Measurements from ENCODE around the gene PBX4. TPM values are rescaled to one million over a fixed set of nuclear protein-coding genes. Genes with fewer than 3 reads are reported as not detected.

PBX4 gene
- polyA plus RNA-seq, 3 donors = 1.8 to 3.1 (median 2.9) TPM

- no peak for DNase-seq (ENCODE audit: low read depth in 3 of 3, low spot score in 2 of 3)
Observed at GRCh38 chr19:19592690-19593089, 25.8 kb downstream of the PBX4 start.

DNA sequence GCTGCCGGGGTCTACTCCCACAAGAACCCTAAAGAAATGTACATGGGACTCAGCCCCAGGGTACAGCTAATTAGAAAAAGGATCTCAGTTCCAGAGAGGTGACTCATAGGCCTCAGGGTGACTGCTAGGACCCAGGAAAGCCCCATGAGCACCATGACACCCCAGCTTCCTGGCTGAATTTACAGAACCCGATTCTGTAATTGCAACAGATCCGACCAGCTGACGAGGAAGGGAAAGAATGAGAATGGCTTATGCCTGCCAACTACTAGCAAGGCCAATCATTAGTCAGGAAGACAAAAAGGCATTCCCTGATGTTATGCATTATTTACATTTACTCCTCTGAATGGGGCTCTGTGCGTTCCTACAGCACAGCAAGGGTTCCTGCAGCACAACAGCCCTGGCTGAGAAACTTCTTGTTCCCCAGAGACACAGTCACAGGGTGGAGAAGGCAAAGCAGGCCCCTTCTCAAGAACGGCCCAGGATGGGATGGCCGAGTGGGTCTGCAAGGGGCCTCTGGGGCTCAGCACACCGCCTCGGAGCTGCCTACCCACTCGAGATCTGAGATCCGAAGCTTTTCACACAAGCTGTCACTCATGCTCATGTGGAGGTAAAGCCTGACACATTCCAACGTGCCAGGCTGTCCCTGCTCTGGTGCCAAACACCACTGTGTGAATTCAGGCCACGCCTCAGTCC lies 27.2 kb downstream of the PBX4 start:
- DNase-seq (ENCODE audit: low read depth in 3 of 3, low spot score in 2 of 3) = no peak

- DNase-seq (ENCODE audit: low read depth in 3 of 3, low spot score in 2 of 3) = no peak
Observed at GRCh38 chr19:19588546-19588945, 29.9 kb downstream of the PBX4 start.

GRCh38 chr19:19587771-19588170 lies 30.7 kb downstream of the PBX4 start:
- DNase-seq (ENCODE audit: low read depth in 3 of 3, low spot score in 2 of 3) = no peak

DNA sequence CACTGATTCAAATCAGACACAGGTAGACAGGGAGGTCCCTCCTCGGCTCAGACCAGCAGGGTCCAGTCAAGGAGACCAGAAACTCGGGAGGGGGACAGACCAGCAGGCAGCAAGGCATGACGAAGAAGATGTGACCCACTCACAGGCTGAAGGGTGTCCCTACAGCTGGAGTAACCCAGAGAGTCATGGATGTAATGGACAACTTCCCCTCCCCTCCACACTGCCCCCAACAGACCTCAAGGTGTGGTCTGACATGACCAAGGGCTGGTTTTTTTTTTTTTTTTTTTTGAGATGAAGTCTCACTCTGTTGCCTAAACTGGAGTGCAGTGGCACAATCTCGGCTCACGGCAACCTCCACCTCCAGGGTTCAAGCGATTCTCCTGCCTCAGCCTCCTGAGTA lies 34.1 kb downstream of the PBX4 start:
- no peak for DNase-seq (ENCODE audit: low read depth in 3 of 3, low spot score in 2 of 3)

DNA sequence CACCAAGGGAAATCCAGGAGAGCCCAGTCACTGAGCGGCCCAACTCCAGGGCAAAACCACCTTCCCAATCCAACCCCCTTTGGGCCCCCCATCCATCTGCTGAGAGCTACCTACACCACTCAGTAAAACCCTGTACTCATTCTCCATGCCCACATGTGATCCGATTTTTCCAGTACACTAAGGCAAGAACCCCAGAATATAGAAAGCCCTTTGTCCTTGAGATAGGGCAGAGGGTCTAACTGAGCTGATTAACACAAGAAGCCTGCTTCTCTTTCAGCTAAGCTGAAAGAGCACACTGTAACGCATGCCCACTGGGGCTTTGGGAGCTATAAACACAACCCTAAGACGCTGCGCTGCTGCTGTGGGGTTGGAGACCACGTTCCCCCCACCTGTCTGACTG lies 36.0 kb downstream of the PBX4 start:
- no peak for DNase-seq (ENCODE audit: low read depth in 3 of 3, low spot score in 2 of 3)

GRCh38 chr19:19581391-19581790 lies 37.1 kb downstream of the PBX4 start:
- DNase-seq (ENCODE audit: low read depth in 3 of 3, low spot score in 2 of 3) = no peak

- no peak for DNase-seq (ENCODE audit: low read depth in 3 of 3, low spot score in 2 of 3)
Observed at GRCh38 chr19:19580418-19580817, 38.1 kb downstream of the PBX4 start.

DNA sequence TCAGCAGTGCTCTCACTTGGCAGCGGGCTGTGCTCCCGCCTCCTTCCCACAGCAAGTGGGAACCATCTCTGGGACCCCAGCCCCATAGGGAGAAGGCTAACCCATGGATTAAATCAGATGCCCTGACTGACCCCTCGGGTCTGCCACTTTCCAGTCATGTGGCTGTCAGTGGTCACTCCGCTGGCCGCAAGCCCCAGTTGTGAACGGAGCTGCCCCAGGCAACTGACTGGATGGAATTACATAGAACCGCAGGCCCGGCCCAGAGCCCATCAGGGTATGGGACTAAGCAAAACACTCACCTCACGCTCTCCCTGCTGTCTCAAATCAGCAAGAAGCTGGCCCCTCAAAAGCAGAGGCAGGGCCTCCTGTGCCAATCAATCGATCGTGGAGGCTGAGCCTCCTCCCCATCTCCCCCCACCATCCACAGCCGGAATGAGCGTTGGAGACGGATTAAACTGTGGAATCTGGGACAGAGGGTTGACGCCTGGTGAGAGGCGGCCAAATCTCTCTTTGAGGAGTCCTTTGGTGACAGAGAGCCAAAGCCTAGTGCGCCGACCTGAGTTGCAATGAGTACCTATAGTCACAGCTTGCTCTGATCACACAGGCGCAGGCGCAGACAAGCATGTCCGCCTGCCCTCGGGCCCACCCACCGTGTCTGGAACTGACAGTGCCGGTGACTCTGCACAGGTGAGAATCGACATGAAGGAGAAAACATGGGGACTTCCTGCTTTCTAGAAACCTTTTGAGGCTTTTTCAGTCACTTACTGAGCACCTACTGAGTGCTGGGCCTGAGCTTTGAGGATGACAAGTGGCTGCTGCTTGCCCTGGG lies 38.7 kb downstream of the PBX4 start:
- DNase-seq (ENCODE audit: low read depth in 3 of 3, low spot score in 2 of 3) = no peak

DNA sequence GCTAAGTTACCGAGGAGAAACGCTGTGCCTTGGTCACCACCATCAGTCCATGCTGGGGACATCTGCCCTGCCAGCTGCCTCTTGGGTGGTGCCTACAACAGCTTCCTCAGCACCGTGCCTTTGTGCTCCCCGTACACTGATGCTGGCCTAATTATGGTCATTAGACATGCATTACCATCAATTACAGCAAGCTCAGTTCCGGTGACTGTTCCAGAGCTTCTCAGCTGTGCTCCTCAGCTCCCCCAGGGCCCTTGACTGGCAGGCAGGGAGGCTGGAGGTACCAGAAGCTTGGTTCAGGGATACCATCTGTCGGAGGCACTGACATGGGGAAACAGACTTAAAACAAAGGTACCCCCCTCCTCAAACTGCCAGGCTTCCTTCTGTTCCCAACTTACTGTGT lies 40.2 kb downstream of the PBX4 start:
- no peak for DNase-seq (ENCODE audit: low read depth in 3 of 3, low spot score in 2 of 3)

DNA sequence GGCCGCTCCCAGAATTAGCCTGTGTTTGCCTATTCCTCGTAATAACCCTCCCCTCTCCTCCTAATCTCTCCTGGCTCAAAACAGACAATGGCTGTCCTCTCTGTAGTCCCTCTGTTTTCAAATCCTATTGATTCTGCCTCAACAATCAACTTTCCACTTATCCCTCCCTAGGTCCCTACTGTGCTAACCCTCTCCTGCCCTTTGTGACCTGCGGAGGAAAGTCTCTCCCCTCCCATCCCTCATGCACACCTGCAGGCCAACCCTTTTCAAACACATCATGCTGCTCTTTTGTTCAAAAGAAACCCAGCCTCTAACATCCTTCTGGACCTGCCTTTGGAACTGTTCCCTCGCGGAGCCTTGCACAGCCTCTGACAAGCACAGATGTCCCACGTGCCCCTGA lies 43.1 kb downstream of the PBX4 start:
- DNase-seq (ENCODE audit: low read depth in 3 of 3, low spot score in 2 of 3) = no peak

DNA sequence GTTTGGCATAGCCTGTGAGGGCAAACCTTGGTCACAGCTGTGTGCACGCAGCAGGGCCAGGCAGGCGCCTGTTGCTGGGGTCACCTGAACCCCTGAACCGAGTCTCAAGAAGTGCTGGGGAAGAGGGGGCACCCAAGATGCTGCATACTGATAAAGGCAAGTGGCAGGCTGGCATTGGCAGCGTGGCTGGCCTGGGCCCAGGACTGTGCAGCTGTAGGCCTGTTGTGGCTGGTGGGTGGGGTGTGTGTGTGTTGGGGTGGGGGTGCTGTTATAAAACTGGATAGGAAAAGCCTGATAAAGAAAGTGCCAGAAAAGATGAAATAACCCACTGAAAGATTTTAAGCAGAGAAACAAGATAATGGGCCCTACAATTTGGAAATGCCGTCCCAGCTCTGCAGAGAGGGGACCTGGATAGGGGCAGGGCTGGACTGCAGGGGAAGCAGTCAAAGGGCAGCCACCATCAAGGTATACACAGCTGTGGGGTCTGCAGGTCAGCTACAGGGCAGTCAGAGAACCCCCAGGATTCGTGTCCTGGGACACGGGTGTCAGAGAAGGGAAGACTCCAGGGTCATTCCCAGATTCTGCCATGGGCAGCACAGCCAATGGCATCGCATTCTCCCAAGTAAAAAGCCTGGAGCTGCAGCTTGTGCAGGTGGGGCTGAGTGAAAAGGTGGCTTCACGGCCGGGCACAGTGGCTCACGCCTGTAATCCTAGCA lies 47.3 kb downstream of the PBX4 start:
- no peak for DNase-seq (ENCODE audit: low read depth in 3 of 3, low spot score in 2 of 3)

DNA sequence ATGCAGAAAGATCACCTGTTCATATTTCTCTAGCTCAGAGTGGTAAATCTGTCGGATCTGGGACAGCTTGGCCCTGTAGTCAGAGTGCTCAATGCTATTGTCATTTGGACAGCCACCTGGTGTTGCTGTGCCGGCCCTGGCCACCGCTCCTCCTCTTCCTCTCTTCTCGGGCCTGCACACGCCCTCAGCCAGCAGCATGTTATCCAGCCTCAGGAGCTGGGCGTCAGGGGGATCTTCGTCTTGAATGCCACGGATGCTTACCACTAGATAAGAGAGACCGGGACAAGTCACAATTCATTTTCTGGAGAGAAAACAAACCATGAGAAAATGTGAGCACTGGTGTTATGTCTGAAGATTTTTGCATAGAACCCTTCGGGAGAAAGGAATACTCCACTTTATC lies 47.9 kb downstream of the PBX4 start:
- DNase-seq (ENCODE audit: low read depth in 3 of 3, low spot score in 2 of 3) = no peak

DNA sequence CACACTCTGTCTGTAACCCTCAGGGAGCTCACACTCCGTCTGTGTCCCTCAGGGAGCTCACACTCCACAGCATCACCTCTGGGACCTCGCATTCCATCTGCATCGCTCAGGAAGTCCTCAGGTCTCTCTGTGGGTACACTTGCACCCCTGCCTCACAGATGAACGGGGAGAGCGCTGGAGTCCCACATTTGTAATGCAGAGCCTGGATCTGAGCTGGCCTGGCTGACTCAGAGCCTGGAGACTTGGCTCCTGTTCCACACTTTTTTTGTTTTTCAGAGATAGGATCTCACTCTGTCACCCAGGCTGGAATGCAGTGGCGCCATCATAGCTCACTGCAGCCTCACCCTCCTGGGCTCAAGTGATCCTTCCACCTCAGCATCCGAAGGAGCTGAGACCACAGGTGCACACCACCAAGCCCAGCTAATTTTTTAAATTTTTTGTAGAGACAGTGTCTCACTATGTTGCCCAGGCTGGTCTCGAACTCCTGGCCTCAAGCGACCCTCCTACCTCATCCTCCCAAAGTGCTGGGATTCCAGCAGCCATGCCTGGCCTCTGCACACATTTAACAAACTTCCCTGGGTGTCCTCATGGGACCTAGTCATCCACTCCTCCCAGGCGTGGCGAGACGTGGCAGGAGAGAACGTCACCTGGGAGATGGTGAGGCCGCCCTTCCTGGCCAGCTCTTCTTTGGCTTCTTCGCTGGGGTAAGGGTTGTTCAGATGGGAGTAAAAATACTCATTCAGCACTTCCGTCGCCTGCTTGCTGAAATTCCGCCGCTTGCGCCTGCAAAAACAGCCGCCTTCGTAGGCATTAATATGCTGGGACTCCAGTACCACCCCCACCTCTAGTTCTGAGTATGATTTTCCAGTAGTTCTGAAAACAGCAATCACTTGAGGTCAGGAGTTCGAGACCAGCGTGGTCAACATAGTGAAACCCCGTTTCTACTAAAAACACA lies 49.4 kb downstream of the PBX4 start:
- DNase-seq (ENCODE audit: low read depth in 3 of 3, low spot score in 2 of 3) = no peak

- no peak for DNase-seq (ENCODE audit: low read depth in 3 of 3, low spot score in 2 of 3)
Observed at GRCh38 chr19:19567391-19567790, 51.1 kb downstream of the PBX4 start.

DNA sequence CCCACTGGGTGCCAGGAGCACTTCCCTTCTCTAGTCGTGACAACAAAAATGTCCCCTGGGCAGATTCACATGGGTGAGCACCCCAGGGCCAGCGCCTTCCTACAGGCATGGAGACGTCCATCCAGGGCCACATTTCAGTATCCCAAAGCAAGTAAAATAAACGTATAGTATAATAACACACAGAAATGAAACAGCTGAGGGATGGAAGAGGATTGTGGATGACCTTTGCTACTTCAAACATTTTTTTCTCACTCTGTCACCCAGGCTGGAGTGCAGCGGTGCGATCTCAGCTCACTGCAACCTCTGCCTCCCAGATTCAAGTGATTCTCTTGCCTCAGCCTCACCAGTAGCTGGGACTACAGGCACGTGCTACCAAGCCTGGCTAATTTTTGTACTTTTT lies 52.2 kb downstream of the PBX4 start:
- no peak for DNase-seq (ENCODE audit: low read depth in 3 of 3, low spot score in 2 of 3)

- no peak for DNase-seq (ENCODE audit: low read depth in 3 of 3, low spot score in 2 of 3)
Observed at GRCh38 chr19:19563348-19563848, 55.1 kb downstream of the PBX4 start.

DNA sequence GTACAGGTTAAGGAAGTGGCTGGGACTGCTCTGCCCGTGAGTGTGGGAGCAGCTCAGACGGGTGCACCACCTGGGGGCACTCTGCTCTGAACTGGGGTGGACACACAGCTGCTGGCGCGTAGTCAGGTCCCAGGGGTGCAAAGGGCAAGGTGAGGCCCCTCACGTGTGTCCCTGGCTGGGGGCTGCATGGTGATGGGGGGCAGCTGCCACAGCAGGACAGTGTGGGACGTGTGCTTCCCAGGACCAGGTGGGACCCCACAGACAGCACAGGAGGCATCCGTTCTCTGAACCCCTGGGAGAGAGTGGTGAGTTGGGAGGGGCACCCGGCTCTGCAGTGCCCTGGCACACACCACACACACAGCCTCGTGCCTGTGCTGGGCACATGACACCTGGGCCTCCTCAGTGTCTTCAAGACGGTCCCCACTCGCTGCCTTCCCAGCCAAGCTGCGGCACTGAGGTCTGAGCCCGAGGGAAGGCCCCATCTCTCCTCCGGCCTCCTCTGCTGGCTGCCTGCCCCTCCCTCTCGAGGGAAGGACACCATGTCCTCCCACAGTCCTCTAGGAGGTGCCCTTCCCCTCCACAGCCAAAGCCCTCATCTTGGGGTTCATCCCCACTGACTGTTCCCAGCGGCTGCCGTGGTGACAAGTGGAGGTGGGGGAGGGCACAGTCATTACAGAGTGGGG lies 55.7 kb downstream of the PBX4 start:
- no peak for DNase-seq (ENCODE audit: low read depth in 3 of 3, low spot score in 2 of 3)

- no peak for DNase-seq (ENCODE audit: low read depth in 3 of 3, low spot score in 2 of 3)
Observed at GRCh38 chr19:19561946-19562664, 56.4 kb downstream of the PBX4 start.

Measured in right renal cortex interstitium (tissue), 3 donors.